Bone marrow (tissue), 2 donors: ENCODE measurements around the gene TRIM29.

Experiments
- DNase-seq, 2 donors: peaks; one replicate each; lab custom pipeline; 2025; lab: John Stamatoyannopoulos, UW

The TRIM29 gene

DNA sequence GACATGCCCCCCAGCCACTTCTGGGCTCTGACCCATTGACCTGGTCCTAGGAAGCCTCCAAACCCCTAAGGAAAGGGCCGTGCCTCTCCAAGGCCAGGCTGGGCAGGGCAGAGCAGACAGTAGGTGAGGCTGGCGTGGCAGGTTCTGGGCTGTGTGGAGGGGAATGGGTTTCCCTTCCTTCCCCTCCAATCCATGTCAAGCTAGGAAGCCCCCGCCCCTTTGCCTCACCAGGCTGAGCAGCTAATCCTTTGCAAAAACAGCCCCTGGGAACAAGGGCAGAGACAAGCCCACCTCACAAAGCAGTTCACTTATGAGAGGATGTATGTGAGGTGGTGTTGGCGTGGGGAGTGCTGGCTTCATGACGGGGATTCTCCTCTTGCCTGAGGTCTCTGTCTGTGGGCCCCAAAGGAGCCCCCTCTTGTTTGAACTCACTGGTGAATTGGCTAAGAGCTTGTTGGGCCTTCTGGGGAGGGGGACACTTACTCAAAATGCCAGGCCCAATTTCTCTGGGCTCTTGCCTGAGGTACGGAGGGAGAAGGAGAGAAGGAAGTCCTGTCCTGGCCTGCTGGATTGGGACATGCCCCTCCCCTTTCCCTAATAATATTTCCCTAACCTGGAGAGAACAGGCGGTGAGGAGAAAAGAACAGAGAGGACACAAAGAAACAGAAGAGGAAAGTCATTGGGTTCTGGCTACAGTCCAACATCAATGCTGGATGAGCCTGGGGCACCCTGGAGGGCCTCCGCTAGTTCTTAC lies 1.6 kb upstream of the TRIM29 start:
- DNase-seq: no peak

DNA sequence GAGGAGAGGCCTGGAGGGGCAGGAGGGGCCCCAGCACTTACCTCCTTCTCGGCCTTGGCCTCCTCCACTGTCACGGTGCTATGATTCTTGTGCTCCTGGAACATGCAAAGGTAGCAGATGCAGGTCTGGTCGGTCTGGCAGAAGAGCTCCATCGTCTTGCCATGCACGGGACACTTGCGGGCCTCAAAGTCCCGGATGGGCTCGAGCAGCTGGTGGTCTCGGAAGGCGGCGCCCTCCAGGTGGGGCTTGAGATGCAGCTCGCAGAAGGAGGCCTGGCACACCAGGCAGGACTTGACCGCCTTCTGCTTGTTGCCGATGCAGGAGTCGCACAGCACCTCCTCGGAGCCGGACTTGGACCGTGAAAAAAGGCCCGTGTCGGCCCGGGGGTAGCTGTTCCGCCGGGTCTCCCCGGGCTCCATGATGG lies 714 bp downstream of the TRIM29 start:
- DNase-seq: no peak

DNA sequence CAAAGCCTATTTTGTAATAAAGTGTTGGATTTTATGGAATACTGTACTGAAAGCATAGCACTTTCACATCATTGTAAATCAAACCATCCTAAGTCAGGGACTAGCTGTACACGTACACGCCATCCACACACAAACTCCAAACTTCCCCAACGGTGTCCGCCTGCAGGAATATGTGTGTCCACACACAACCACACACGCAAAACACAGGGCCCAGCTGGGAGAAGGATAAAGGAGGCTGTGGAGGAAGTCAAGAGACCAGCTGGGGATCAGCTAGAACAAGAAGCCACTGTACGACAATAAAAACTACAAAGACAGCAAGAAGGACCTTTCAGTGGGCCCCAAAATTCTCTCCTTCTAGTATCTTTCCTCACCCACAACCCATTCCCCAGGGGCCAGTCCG lies 1.6 kb downstream of the TRIM29 start:
- DNase-seq: no peak

DNA sequence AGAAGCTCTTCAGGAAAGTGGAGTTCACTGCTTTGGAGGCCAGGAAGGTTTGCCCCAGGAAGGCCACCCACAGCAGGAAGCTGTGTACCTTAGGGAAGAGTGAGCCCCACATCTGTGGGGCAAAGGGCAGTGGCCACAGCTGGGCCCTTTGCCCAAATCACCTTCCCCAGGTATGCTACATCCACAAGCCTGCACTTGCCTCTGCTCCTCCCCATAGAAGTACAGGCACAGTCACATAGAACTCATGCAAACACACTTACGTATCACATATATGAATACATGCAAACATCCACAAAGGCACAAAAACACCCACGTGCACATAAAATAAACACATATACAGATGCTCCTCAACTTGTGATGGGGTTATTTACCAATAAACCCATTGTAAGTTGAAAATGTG lies 2.1 kb downstream of the TRIM29 start:
- DNase-seq: no peak

DNA sequence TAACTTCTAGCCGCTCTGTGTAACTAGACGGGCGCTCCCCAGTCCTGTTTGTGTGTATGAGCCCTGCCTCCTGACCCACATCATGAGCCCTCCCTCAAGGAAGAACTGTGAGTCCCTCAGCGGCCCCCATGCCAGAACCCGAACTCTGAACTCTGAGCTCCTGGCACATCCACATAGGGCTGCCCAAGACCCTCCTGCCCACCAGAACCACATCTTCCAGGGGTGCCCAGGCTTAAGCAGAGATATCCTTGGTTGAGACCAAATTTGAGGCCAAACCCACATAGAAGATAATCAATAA lies 3.0 kb downstream of the TRIM29 start:
- no peak for DNase-seq

DNA sequence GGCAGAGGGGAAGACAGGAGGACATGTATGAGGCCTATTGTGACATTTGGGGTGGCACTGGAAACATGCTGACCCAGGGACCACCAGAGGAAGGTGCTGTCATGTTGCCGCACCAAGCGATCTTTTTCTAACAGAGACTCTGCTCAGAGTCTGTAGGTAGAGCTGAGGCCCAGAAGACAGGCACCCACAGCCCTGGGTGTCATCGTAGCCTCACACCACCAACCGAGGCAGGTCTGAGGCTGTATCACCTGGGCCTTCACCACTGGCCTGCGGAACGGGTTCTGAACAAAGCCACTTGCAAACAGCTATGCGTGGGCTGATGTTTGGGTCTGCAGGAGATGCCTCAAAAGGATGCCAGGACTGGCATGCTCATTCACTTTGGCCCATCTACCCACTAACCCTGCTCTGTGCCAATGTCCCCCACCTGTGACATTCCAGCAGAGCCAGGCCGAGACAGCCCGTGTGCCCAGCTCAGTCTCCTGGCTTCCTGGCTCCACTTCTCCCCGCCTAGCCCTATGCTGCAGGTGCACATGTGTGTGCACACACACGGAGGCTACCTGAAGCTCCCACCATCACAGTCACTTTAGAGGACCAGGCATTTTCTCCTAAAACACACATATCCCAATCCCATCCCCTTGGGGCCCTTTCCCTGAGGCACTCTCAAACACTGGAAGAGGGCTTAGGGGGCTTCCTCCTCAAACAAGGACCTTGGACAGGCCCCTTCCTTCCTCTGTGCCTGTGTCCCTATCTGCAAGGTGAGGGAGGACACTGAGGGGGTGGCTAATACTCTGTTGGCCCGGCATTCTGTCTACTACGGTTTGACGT lies 3.6 kb downstream of the TRIM29 start:
- DNase-seq: no peak

DNA sequence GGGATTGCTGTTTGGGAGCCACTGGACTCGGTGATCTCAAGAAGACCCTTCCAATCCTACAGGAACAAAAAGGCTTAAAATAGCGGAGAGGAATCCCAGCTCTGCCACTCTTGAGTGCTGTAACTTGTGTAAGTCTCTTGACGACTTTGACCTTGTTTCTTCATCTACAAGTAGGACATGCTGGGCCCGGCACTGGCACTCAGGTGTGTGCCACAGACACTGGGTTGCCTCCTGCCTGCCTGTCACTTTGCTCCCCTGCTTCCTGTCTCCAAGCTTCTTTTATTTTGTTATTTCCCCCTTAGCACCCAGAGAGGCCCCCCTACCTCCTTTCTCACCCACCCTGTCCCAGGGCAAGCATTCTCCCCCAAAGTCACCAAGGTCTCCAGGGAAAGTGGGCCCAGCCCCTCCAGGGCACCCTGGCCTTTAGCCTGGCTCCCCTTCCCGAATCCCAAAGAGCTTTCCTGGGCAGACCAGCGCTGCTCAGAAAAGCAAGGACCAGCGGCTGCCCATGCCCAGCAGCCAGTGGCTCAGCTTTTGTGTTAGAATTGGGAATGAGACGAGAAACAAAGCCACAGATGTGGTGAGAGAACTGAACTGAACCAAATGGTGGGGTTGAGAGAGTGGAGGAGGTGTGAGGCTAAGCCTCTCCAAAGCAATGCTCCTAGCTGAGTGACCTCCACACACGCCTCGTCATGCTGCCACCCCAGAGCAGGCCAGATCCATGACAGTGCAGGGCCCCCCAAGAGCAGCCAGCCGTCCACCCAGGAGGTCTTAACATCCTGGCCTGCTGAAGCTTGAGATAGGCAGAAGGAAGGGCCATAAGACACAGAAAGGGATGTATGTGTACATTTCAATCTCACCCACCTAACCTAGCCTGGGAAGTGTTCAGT lies 4.5 kb downstream of the TRIM29 start:
- no peak for DNase-seq

DNA sequence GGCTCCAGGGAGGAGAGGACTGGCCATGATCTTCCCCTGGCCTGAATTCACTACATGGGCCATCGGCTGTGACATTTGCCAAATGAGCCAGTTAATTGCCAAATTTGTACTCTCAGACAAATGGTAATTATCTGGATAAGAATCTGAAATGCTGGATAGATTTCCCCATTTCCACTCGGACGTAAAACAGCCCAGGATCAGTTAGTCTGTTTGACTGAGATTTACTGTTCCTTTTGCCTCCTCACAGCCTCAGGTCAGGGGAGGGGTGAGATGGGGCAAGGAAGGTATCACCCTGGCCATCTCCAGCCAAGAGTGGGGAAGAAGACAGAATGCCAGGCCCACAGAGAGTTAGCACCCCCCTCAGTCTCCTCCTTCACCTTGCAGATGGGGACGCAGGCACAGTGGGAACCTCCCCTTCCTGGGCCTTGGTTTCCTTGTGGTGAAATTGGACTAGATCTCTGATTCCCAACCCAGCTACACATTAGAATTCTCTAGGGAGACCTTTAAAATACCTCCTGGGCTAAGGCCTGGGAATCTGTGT lies 5.2 kb downstream of the TRIM29 start:
- DNase-seq: no peak

DNA sequence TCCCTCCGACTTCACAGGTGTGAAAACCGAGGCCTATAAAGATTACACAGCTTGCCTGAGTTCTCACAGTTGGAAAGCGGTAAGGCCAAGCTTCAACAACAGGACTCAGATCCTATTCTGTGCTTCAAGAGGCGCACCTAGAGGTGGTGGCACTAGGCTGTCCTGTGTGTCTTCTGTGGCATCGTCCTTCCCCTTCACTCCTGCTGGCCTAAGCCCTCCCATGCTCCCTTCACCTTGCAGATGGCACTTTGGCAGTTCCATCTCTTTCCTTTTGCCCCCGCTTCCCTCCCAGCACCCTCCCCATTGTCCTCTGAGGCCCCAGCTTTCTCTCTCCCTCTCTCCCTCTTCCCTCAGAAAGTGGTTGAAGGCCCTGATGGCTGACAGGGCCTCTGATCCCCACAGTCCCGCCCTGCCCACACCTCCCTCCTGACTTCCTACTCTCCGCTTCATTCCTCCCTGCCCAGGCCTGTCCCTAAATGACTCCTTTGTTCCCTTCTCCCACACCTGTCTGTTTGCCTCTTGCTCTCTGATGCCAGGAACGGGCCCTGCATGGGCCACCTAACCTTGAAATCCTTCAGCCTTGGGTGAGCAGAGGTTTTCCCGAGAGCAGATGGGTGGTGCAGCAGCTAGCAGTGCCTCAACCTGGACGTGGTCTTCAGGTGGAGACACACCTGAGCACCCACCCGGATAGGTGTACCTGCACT lies 5.8 kb downstream of the TRIM29 start:
- DNase-seq: no peak

DNA sequence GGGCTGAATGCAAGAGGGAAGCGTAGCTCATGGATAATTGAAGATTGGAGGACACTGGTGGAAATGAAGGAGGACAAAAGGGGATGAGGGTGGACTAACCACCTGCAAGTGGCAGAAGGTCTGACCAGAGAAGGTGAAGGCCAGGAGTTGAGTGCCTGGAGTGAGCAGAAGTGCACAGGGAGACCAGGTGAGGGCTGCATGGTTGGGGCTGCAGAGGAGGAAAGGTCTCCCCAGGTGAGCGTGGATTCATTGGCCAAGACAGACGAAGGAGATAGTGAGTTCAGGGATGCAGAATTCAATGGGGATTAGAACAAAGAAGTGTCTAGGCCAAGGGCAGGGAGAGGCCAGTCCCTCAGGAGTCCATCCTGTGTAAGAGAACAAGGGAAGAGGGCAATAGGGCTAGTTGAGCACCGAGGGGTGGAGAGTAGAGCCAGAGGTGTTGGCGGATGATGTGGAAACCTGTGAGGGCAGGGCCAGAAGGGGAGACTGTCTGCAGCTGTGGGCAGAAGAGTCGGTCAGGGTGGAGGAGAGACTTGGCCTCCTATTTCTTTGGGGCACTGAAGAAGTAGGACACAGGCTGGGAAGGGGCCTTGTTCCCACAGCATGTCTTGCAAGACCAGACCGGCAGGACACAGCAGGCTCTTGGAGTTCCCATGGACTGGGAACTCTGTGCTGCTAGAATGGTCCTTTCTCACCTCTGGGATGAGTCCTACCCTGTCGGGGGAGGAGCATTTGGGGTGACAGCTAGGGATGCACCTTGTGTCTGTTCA lies 6.7 kb downstream of the TRIM29 start:
- no peak for DNase-seq

DNA sequence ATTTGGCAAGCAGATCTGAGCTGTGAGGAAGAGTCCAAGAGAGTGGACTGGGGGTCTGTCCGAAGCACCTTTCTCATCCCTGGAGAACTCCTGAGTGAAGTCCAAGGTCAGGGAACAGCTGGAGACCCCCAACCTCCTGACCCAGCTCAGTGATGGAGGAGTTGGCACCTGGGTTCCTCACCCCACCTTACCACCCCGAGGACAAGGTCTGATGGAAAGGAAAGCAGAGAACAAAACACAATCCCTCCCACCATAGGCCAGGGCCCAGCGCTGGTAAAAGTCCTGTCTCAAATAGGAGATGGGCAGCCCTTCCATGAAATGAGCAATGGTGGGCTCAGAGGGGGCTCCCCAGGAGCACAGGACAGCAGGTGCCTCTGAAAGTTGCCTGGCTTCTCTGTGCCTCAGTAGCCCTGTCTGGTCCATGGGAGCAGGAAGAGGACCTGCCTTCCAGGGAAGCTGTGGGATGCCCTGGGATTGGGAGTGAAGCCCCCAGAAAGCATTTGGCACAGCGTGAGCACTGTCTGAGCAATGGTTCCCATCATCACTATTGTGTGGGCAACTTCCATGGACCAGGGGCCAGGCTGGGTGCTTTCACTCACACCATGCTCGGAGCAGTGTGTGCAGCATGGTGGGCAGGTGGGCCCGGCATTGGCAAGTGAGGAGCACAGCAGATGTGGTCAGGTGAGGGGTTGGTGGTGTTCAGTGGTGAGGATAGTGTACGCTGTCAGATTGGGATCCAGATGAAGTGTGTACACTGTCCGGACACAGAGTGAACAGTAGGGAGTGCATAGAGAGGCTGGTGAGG lies 7.5 kb downstream of the TRIM29 start:
- DNase-seq: no peak

DNA sequence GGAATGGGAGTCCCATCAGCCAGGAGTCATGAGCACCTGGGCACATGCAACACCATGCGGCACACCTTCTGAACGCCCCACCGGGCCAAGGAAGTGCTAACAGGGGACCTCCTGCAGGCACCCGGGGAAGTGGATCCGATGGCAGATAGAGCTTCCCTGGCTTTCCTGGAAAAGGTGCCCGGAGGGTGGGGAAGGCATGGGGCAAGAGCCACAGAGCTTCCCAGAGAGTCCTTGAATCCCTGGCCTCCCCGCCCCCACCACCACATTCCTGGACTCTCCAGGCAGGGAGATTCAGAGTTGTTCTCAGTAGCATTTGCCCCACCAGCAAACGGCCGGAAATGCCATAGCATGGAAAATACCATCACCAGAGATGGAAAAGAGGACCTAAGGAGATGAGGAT lies 8.3 kb downstream of the TRIM29 start:
- DNase-seq: no peak

DNA sequence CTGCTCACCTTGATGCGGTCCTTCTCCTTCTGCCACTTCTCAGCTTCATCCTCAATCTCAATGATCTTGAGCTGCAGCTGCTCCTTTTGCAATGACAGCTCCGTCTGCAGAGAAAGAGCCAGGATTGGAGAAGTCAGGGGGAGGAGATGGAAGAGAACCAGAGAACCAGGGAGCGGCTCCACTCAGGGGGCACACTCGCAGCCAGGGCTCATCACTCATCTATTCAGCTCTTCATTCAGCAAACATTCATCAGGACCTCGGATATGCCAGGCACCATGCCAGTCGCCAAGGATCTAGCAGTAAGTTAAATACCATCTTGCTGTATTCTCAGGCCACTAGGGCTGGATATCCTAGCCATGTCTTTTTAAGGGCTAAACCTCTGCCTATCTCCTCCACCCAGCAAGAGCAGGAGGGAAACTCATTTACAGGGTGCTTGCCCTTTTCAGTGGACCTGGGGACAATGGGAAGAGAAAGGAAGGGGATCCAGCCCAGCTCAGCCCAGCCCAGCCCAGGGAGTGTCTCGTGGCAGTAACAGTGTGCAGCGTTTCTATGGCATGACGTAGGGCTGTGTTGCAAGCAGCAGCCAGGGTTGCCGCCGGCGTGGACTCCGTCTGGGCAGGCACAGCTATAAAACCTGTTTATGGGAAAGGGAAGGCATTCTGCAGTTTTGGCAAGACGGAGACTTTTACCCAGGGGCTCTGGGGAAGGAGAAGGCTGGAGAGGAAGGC lies 9.4 kb downstream of the TRIM29 start:
- no peak for DNase-seq

DNA sequence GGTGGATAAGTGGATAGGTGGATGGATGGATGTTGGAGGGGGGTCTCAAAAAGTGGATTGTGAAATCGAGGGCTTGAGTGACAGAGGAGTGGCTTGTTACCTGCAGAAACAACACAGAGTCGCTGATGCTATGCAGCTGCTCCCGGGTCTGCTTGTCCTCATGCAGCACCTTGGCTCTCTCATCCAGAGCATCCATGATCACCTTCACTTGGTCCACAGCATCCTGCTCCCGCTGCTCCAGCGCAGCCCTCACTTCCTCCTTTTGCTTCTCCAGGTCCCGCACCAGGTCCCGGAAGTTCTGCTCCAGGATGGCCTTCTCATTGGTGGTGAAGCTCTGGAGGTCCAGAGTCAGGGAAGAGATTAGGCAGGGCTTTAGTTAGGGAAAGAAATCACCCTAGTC lies 10.7 kb downstream of the TRIM29 start:
- no peak for DNase-seq

DNA sequence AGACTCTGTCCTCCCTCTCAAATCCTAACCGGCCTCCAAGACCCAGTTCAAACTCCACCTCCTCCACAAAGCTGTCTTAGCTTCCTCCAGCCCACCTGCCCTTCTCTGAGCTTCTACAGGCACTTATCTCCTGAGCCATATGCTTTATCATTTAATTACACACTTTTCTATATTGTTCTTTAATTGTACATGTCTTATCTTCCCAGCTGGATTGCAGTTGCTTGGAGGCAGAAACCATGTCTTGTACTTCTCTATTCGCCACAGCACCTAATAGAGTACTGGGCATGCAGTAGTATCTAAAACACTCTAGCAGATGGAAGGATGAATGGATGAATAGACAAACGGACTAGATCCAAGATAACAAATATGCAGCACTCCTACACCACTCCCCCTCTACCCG lies 11.3 kb downstream of the TRIM29 start:
- DNase-seq: no peak

DNA sequence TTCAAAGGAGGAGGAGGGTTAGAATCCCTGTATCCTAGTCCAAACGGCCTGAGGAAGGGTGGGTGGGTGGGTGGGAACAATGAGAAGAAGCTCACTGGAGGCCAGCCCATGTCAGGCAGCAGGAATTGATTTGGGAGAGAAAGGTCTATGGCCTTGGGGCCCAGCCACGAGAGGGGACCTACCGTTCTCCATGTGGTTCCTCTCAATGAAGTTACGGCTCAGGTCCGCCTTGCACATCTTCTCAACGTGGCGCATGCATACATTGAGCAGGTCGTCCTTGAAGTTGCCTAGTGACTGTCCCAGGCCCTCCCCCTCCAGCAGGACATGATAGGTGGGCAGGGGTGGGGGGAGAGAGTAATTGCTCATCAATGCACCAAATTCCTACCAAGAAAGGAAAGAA lies 12.4 kb downstream of the TRIM29 start:
- no peak for DNase-seq

DNA sequence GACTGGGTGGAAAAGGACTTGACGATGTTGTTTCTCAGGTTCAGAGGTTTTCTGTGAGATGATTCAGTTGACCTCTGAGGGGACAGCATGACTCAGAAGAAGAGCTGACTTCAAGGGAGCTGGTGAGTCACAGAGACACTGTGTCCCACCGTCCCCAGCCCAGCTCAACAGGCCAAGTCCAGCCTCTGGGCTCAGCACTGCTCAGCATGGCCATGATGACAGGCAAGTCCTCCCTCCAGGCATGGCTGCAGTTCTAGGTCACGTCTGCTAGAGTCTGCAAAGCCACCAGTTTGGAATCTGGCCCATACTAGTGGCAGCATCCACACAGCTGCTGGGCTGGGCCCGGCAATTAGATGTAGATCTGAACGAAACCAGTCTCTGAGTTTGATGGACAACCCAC lies 12.9 kb downstream of the TRIM29 start:
- no peak for DNase-seq

DNA sequence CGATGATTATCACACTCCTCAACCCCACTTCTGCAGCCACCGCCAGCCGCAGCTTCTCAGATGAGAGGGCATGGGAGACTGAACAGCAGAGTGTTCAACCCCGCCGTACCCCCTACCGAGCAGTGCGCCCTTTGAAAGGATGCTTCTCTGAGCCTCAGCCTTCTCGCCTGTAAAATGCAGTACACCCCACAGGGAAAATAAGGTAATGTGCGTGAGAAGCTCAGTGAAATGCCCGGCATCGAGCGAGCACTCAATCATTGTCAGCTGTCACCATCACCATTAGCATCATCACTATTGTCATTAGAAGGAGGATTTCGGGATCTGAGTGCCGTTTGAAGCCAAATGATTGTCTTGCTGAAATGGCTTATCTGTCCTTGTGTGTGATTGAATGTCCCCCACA lies 13.6 kb downstream of the TRIM29 start:
- no peak for DNase-seq

DNA sequence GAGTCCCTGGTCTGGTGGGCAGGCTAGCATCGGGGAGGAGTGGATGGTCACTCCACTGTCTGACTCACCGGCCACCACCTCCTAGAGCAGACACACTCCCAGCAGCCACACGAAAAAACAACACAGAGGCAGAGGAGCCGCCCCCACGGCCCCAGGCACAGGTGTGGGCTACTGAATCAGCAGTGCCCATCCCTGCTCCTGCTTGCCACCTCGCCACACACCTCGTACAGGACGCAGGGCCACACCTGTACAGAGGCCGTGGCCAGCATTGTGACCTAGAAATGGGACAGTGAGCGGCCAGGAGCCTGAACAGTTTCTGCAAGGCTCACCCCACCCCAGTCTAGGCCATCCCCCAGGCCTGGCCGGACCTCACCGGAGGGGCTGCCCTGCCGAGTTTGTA lies 14.0 kb downstream of the TRIM29 start:
- no peak for DNase-seq
